B cell (primary cell): ENCODE data around the gene ULK4. TPM values are rescaled to one million over a fixed set of nuclear protein-coding genes. Genes with fewer than 3 reads are reported as not detected.
A peak's percentile ranks its signal among the peaks of the same experiment; 100 is the strongest.

Experiments used
- ATAC-seq: fragments of 200-7000 bp; cut with Tn5 transposase; one replicate; pipeline ENCODE4 v1.10.0; 2021; ENCODE audit warnings: low read depth, mild to moderate bottlenecking, moderate number of reproducible peaks, moderate library complexity
- CTCF ChIA-PET: fragments of 350-600 bp; sonication (Branson Sonifier 250); formaldehyde crosslinking; loops from one replicate; lab custom pipeline; 2021; ENCODE audit warnings: antibody characterized with exemption, inconsistent platforms; lab: Charles Lee
- POLR2A ChIA-PET: fragments of 350-600 bp; sonication (Branson Sonifier 250); formaldehyde crosslinking; loops from one replicate; lab custom pipeline; 2021; ENCODE audit warnings: antibody characterized with exemption; lab: Charles Lee
- DNase-seq: peaks from one replicate; pipeline ENCODE4 v3.0.0; 2013
- H2AFZ ChIP-seq: 2 replicates; pipeline ENCODE4 v1.6.1; 2012; ENCODE audit warnings: mild to moderate bottlenecking, low read depth, low read length; ENCODE audit not compliant: insufficient read depth, poor library complexity, severe bottlenecking
- H3K27ac ChIP-seq, 2 donors: 1 replicate in 1 of 2; 2 replicates in 1 of 2; pipeline ENCODE4 v1.5.1; 2012 to 2013; ENCODE audit warnings: low read length in 2 of 2, mild to moderate bottlenecking in 2 of 2, moderate library complexity in 1 of 2
- H3K27me3 ChIP-seq, 4 experiments: fragments of 200-600 bp in 1 of 4; sonication (generic) in 1 of 4; replicated peaks in 1 of 4; 1 replicate in 2 of 4; 2 replicates in 2 of 4; pipeline versions ENCODE4 v1.6.1 to v1.7.0; 2013 to 2016; ENCODE audit warnings: low read length in 3 of 4, mild to moderate bottlenecking in 2 of 4, mixed read lengths in 1 of 4, moderate library complexity in 1 of 4; ENCODE audit not compliant: insufficient read depth in 4 of 4, control insufficient read depth in 3 of 4; ENCODE audit errors: control extremely low read depth in 1 of 4
- H3K36me3 ChIP-seq, 2 experiments: replicated peaks in 1 of 2; 1 replicate in 1 of 2; 2 replicates in 1 of 2; pipeline versions ENCODE4 v1.6.1 to v1.7.1; 2013; ENCODE audit warnings: low read length in 1 of 2; ENCODE audit not compliant: insufficient read depth in 2 of 2, control insufficient read depth in 1 of 2; ENCODE audit errors: control extremely low read depth in 1 of 2, extremely low read depth in 1 of 2
- H3K4me1 ChIP-seq, 2 donors: fragments of 200-600 bp in 1 of 2; sonication (generic) in 1 of 2; 1 replicate in 1 of 2; 2 replicates in 1 of 2; pipeline versions ENCODE4 v1.5.1 to v1.6.1; 2013 to 2017; ENCODE audit warnings: low read length in 2 of 2; ENCODE audit not compliant: control insufficient read depth in 2 of 2, insufficient read depth in 2 of 2
- H3K4me2 ChIP-seq: replicated peaks from 2 replicates; pipeline ENCODE3; 2012; ENCODE audit warnings: mild to moderate bottlenecking, low read depth, low read length; ENCODE audit not compliant: poor library complexity, severe bottlenecking
- H3K4me3 ChIP-seq, 5 experiments: fragments of 200-600 bp in 1 of 5; sonication (generic) in 1 of 5; 1 replicate in 3 of 5; 2 replicates in 2 of 5; pipeline versions ENCODE4 v1.5.1 to v1.7.0; 2011 to 2016; ENCODE audit warnings: low read length in 4 of 5, mild to moderate bottlenecking in 4 of 5, low read depth in 2 of 5, control low read depth in 1 of 5, moderate library complexity in 1 of 5; ENCODE audit not compliant: insufficient read depth in 1 of 5; ENCODE audit errors: control extremely low read depth in 1 of 5, extremely low read depth in 1 of 5
- H3K79me2 ChIP-seq: fragments of 200-600 bp; sonication (generic); one replicate; pipeline ENCODE4 v1.6.0; 2016; ENCODE audit warnings: low read length; ENCODE audit not compliant: control insufficient read depth, insufficient read depth
- H3K9ac ChIP-seq: fragments of 200-600 bp; sonication (generic); 2 replicates; pipeline ENCODE4 v1.6.1; 2017; ENCODE audit warnings: mild to moderate bottlenecking, low read length, moderate library complexity
- H3K9me3 ChIP-seq, 3 donors: one replicate each; pipeline versions ENCODE4 v1.6.1 to v1.7.1; 2013; ENCODE audit warnings: low read length in 2 of 3; ENCODE audit not compliant: control insufficient read depth in 2 of 3, insufficient read depth in 1 of 3; ENCODE audit errors: control extremely low read depth in 1 of 3
- H4K20me1 ChIP-seq: 2 replicates; pipeline ENCODE4 v1.6.0; 2012; ENCODE audit warnings: mild to moderate bottlenecking, low read length; ENCODE audit not compliant: insufficient read depth, control insufficient read depth, poor library complexity, severe bottlenecking
- H3K27ac Mint-ChIP-seq: one replicate; pipeline ENCODE4 v1.8.0; 2021; ENCODE audit warnings: mixed read lengths
- H3K27me3 Mint-ChIP-seq: one replicate; pipeline ENCODE4 v1.8.0; 2021; ENCODE audit warnings: mixed read lengths
- H3K4me1 Mint-ChIP-seq: one replicate; pipeline ENCODE4 v1.8.0; 2021; ENCODE audit warnings: mixed read lengths
- H3K4me3 Mint-ChIP-seq: one replicate; pipeline ENCODE4 v1.8.0; 2021; ENCODE audit warnings: mixed read lengths
- H3K9me3 Mint-ChIP-seq: one replicate; pipeline ENCODE4 v1.8.0; 2022; ENCODE audit warnings: mixed read lengths; ENCODE audit not compliant: insufficient read depth
- CTCF ChIP-seq: fragments of 200-600 bp; IDR thresholded peaks from one replicate; pipeline ENCODE4 v1.8.0; 2022; ENCODE audit warnings: antibody characterized with exemption, mild to moderate bottlenecking
- EZH2 ChIP-seq: IDR thresholded peaks from 2 replicates; pipeline ENCODE4 v1.6.1; 2012; ENCODE audit warnings: borderline replicate concordance, low read depth, mild to moderate bottlenecking, moderate library complexity, low read length; ENCODE audit not compliant: insufficient read depth, poor library complexity, severe bottlenecking
- WGBS: methylation state at CpG from one replicate; pipeline ENCODE4 v1.1.5; 2013; ENCODE audit warnings: missing lambda C conversion rate; ENCODE audit not compliant: insufficient coverage; 5-methylcytosine and 5-hydroxymethylcytosine counted together
- intact Hi-C: fragments of 100-400 bp; cut with micrococcal nuclease; formaldehyde crosslinking; loops from one replicate; pipeline ENCODE4 v1.10.0; 2022
- polyA plus RNA-seq: library from polyadenylated mRNA; depleted of rRNA; stranded (reverse); fragments of >200 nt; gene quantifications from 2 replicates; pipeline ENCODE4 v1.2.3, GENCODE V29; 2012
- total RNA-seq, 2 donors: library from RNA; stranded (reverse); fragments of 120-200 nt in 1 of 2; gene quantifications; 1 replicate in 1 of 2; 2 replicates in 1 of 2; pipeline versions ENCODE4 v1.2.3 to v1.2.4, GENCODE V29; 2013 to 2022

Gene ULK4
- total and polyA plus RNA-seq, 2 donors (not counting 1 experiment from before 2014, with no cell fraction given), result 5.2 to 33.7 TPM

DNA sequence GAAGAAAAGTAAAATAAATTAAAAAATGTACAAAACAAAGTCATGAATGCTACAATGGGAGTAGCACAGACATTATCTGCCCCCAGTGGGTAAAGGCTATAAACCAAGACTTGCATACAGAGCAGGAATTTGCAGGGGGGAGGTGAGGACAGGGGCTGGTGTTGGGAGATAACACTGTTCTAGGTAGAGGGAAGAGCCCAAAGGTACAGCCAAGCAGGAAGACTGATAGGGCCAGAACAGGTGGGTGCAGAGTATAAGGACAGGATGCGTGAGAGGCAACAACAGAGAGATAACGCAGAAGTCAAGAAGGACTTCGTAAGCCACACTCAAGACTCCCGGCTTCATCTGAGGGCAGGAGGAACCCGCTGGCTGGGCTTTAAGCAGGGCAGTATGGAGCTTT is 616.1 kb downstream of the ULK4 start:
- no peaks in the 10 kb centered on the region for H4K20me1 ChIP-seq
- 99% methylated on average over 5 of the region's 5 CpGs for WGBS
- no peaks in the 10 kb centered on the region for H3K4me1 ChIP-seq
- no peak overlapping the region for H3K4me3 ChIP-seq
- H3K9ac ChIP-seq, result no peak overlapping the region
- no peak overlapping the region for H3K4me3 Mint-ChIP-seq
- H3K27me3 Mint-ChIP-seq, result no peaks in the 10 kb centered on the region
- H2AFZ ChIP-seq, result no peak overlapping the region
- H3K4me1 Mint-ChIP-seq, result peaks cover 8% of the 10 kb centered on the region
- H3K27ac Mint-ChIP-seq, result no peak overlapping the region
- H3K9me3 Mint-ChIP-seq, result no peaks in the 10 kb centered on the region
- POLR2A ChIA-PET, result no interaction called here
- no peaks in the 10 kb centered on the region for H3K36me3 ChIP-seq
- intact Hi-C loops, result no loop called here
- CTCF ChIA-PET, result no interaction called here
- no peak overlapping the region for H3K27ac ChIP-seq
- ATAC-seq, result no peak
- no peaks in the 10 kb centered on the region for H3K27me3 ChIP-seq
- H3K4me2 ChIP-seq, result no peak overlapping the region
- TF ChIP-seq CTCF, result no peak
- no peak for TF ChIP-seq EZH2
- H3K9me3 ChIP-seq, result peaks cover 0 to 4% (median 3%) of the 10 kb centered on the region in 3 donors
- no peaks in the 10 kb centered on the region for H3K79me2 ChIP-seq
- DNase-seq, result no peak

- Histone ChIP-seq H3K36me3 (no peaks in the 10 kb centered on the region), H3K4me3 (no peak overlapping the region), H3K4me2 (no peak overlapping the region), H3K27ac (no peak overlapping the region), H4K20me1 (no peaks in the 10 kb centered on the region), H3K79me2 (no peaks in the 10 kb centered on the region), H3K4me1 (peaks cover 5% of the 10 kb centered on the region in 2 donors), H2AFZ (no peak overlapping the region), H3K9me3 (peaks cover 0 to 3% (median 0%) of the 10 kb centered on the region in 3 donors), H3K27me3 (peaks cover 0 to 3% (median 0%) of the 10 kb centered on the region in 4 experiments), H3K9ac (no peak overlapping the region)
- Mint-ChIP-seq H3K27me3 (no peaks in the 10 kb centered on the region), H3K4me1 (peaks cover 14% of the 10 kb centered on the region), H3K4me3 (no peak overlapping the region), H3K27ac (no peak overlapping the region), H3K9me3 (no peaks in the 10 kb centered on the region)
- WGBS, result no CpG with 5 or more reads among the region's 1 CpG
- intact Hi-C loops, result no loop called here
- TF ChIP-seq EZH2, result no peak
- no peak for TF ChIP-seq CTCF
- CTCF ChIA-PET, result no interaction called here
- DNase-seq (no peak), ATAC-seq (peak; percentile 10)
- POLR2A ChIA-PET, result no interaction called here
These were observed 622.1 kb downstream of the ULK4 start for GRCh38 chr3:41339758-41340157.
